H1 (cell line): ENCODE measurements around the gene CYTH1. TPM values are rescaled to one million over a fixed set of nuclear protein-coding genes. Genes with fewer than 3 reads are reported as not detected.

Source experiments
- CTCF ChIA-PET: fragments of 300-600 bp; sonication (Branson Sonifier 250); formaldehyde crosslinking; loops from one replicate; lab custom pipeline; 2021; ENCODE audit not compliant: partially characterized antibody; lab: Charles Lee
- POLR2A ChIA-PET: fragments of 300-600 bp; sonication (Branson Sonifier 250); formaldehyde crosslinking; loops from one replicate; lab custom pipeline; 2021; ENCODE audit warnings: inconsistent platforms; ENCODE audit not compliant: partially characterized antibody; lab: Charles Lee
- DNase-seq, 2 experiments: peaks; one replicate each; pipeline versions ENCODE4 v3.0.0 to v3.0.0-alpha.2; 2010 to 2022; ENCODE audit warnings: low spot score in 2 of 2, low read depth in 1 of 2, mixed read lengths in 1 of 2
- FAIRE-seq: peaks from 2 replicates; lab custom pipeline; 2011; peaks lifted over from hg19 to GRCh38; lab: Jason Lieb, UNC
- H2AFZ ChIP-seq: 2 replicates; pipeline ENCODE4 v1.8.1; 2012; ENCODE audit warnings: low read length, inconsistent platforms
- H2AK5ac ChIP-seq: 2 replicates; pipeline ENCODE4 v1.6.1; 2013; ENCODE audit warnings: low read depth, low read length
- H2BK120ac ChIP-seq: replicated peaks from 2 replicates; pipeline ENCODE3; 2013; ENCODE audit warnings: low read depth, low read length, inconsistent platforms
- H2BK12ac ChIP-seq: 2 replicates; pipeline ENCODE4 v1.6.1; 2013; ENCODE audit warnings: low read depth, low read length
- H2BK15ac ChIP-seq: 2 replicates; pipeline ENCODE4 v1.6.1; 2013; ENCODE audit warnings: low read length
- H2BK20ac ChIP-seq: 2 replicates; pipeline ENCODE4 v1.6.1; 2013; ENCODE audit warnings: low read length
- H2BK5ac ChIP-seq: 2 replicates; pipeline ENCODE4 v1.6.1; 2013; ENCODE audit warnings: low read depth, low read length
- H3K14ac ChIP-seq: 2 replicates; pipeline ENCODE4 v1.6.1; 2013; ENCODE audit warnings: inconsistent platforms; ENCODE audit not compliant: insufficient read length
- H3K18ac ChIP-seq: 2 replicates; pipeline ENCODE4 v1.6.1; 2013; ENCODE audit warnings: low read length; ENCODE audit errors: extremely low read depth
- H3K23ac ChIP-seq: 2 replicates; pipeline ENCODE4 v1.6.1; 2013; ENCODE audit warnings: inconsistent platforms; ENCODE audit not compliant: insufficient read length
- H3K23me2 ChIP-seq: 2 replicates; pipeline ENCODE4 v1.6.1; 2013; ENCODE audit warnings: low read depth, low read length
- H3K27ac ChIP-seq: 2 replicates; pipeline ENCODE4 v1.6.1; 2011; ENCODE audit warnings: low read depth, low read length, inconsistent platforms
- H3K27me3 ChIP-seq, 4 experiments: replicated peaks in 1 of 4; 1 replicate in 1 of 4; 2 replicates in 3 of 4; pipeline versions ENCODE4 v1.6.1 to v1.8.1; 2011 to 2013; ENCODE audit warnings: low read length in 3 of 4, mild to moderate bottlenecking in 3 of 4, inconsistent platforms in 2 of 4, mixed read lengths in 2 of 4, moderate library complexity in 1 of 4; ENCODE audit not compliant: control insufficient read depth in 3 of 4, insufficient read depth in 3 of 4; ENCODE audit errors: extremely low read depth in 1 of 4
- H3K36me3 ChIP-seq, 4 experiments: 2 replicates each; pipeline versions ENCODE4 v1.6.1 to v1.8.1; 2011 to 2013; ENCODE audit warnings: mild to moderate bottlenecking in 4 of 4, low read length in 3 of 4, moderate library complexity in 2 of 4, control low read depth in 1 of 4, inconsistent platforms in 1 of 4; ENCODE audit not compliant: insufficient read depth in 4 of 4, control insufficient read depth in 2 of 4
- H3K4ac ChIP-seq: replicated peaks from 2 replicates; pipeline ENCODE3; 2013; ENCODE audit warnings: low read length, low read depth, mixed read lengths, inconsistent platforms; ENCODE audit not compliant: insufficient read length
- H3K4me1 ChIP-seq, 4 experiments: replicated peaks in 1 of 4; 1 replicate in 1 of 4; 2 replicates in 3 of 4; pipeline versions ENCODE4 v1.6.1 to v1.8.1; 2011 to 2013; ENCODE audit warnings: low read length in 3 of 4, inconsistent platforms in 2 of 4, mixed read lengths in 1 of 4; ENCODE audit not compliant: insufficient read depth in 4 of 4, control insufficient read depth in 3 of 4
- H3K4me2 ChIP-seq, 2 experiments: 2 replicates each; pipeline versions ENCODE4 v1.6.1 to v1.8.1; 2011 to 2013; ENCODE audit warnings: low read depth in 2 of 2, low read length in 2 of 2, control low read depth in 1 of 2, inconsistent platforms in 1 of 2, mild to moderate bottlenecking in 1 of 2; ENCODE audit not compliant: insufficient read depth in 1 of 2
- H3K4me3 ChIP-seq, 4 experiments: fragments of 200-600, 300-600 bp in 1 of 4; sonication (generic), shearing (Covaris generic), sonication (Bioruptor Twin) in 1 of 4; 2 replicates each; pipeline versions ENCODE4 v1.5.1 to v1.8.1; 2011 to 2016; ENCODE audit warnings: low read length in 4 of 4, low read depth in 3 of 4, control low read depth in 2 of 4, inconsistent platforms in 2 of 4, mild to moderate bottlenecking in 2 of 4, mixed read lengths in 1 of 4, moderate library complexity in 1 of 4; ENCODE audit not compliant: insufficient read depth in 2 of 4; ENCODE audit errors: extremely low read depth in 1 of 4
- H3K56ac ChIP-seq: replicated peaks from 2 replicates; pipeline ENCODE3; 2013; ENCODE audit warnings: low read depth, mild to moderate bottlenecking, mixed read lengths, low read length, inconsistent platforms; ENCODE audit not compliant: insufficient read length
- H3K79me1 ChIP-seq: 2 replicates; pipeline ENCODE4 v1.6.1; 2013; ENCODE audit warnings: low read depth, low read length, control low read depth
- H3K79me2 ChIP-seq, 2 experiments: 2 replicates each; pipeline versions ENCODE4 v1.6.1 to v1.8.1; 2012 to 2013; ENCODE audit warnings: low read length in 2 of 2, mild to moderate bottlenecking in 2 of 2, inconsistent platforms in 1 of 2; ENCODE audit not compliant: insufficient read depth in 2 of 2, control insufficient read depth in 1 of 2
- H3K9ac ChIP-seq, 4 experiments: replicated peaks in 1 of 4; 1 replicate in 1 of 4; 2 replicates in 3 of 4; pipeline versions ENCODE4 v1.6.1 to v1.8.1; 2011 to 2013; ENCODE audit warnings: low read depth in 3 of 4, low read length in 3 of 4, control low read depth in 2 of 4, mild to moderate bottlenecking in 2 of 4, moderate library complexity in 2 of 4, inconsistent platforms in 1 of 4; ENCODE audit errors: extremely low read depth in 1 of 4
- H3K9me3 ChIP-seq, 2 experiments: 2 replicates each; pipeline versions ENCODE4 v1.6.1 to v1.8.1; 2012 to 2013; ENCODE audit warnings: mild to moderate bottlenecking in 2 of 2, moderate library complexity in 2 of 2, control low read depth in 1 of 2, inconsistent platforms in 1 of 2, low read depth in 1 of 2, low read length in 1 of 2, mixed read lengths in 1 of 2; ENCODE audit not compliant: insufficient read depth in 2 of 2
- H4K20me1 ChIP-seq, 2 experiments: replicated peaks in 1 of 2; 2 replicates each; pipeline versions ENCODE3 to v1.8.1; 2011 to 2013; ENCODE audit warnings: inconsistent platforms in 2 of 2, low read length in 2 of 2, mild to moderate bottlenecking in 1 of 2; ENCODE audit not compliant: insufficient read depth in 2 of 2, control insufficient read depth in 1 of 2
- H4K5ac ChIP-seq: 2 replicates; pipeline ENCODE4 v1.6.1; 2013; ENCODE audit warnings: low read length, low read depth, mixed read lengths, inconsistent platforms; ENCODE audit not compliant: insufficient read length
- H4K8ac ChIP-seq: 2 replicates; pipeline ENCODE4 v1.8.0; 2013; ENCODE audit warnings: mild to moderate bottlenecking, moderate library complexity, low read length, inconsistent platforms; ENCODE audit not compliant: insufficient read depth; ENCODE audit errors: extremely low read depth
- H4K91ac ChIP-seq: replicated peaks from 2 replicates; pipeline ENCODE3; 2013; ENCODE audit warnings: low read length, mixed read lengths, inconsistent platforms; ENCODE audit not compliant: insufficient read length
- ASH2L ChIP-seq: fragments of 200-600, 300-600 bp; sonication (generic); IDR thresholded peaks from one replicate; pipeline ENCODE4 v1.7.1; 2017; ENCODE audit warnings: low read length
- ATF2 ChIP-seq: IDR thresholded peaks from 2 replicates; pipeline ENCODE4 v1.6.1; 2012; ENCODE audit warnings: low read length, inconsistent platforms
- ATF3 ChIP-seq: IDR thresholded peaks from 2 replicates; pipeline ENCODE4 v1.6.1; 2011; ENCODE audit warnings: low read depth, mild to moderate bottlenecking, low read length; ENCODE audit not compliant: insufficient read depth
- BCL11A ChIP-seq, 2 experiments: IDR thresholded peaks; one replicate each; pipeline ENCODE4 v1.6.1; 2011; ENCODE audit warnings: low read depth in 2 of 2, low read length in 2 of 2, mild to moderate bottlenecking in 2 of 2
- E2F6 ChIP-seq: IDR thresholded peaks from 2 replicates; pipeline ENCODE4 v1.6.1; 2012; ENCODE audit warnings: inconsistent platforms
- HDAC6 ChIP-seq: IDR thresholded peaks from one replicate; pipeline ENCODE4 v1.7.1; 2012; ENCODE audit warnings: low read depth, mild to moderate bottlenecking, inconsistent platforms, low read length, moderate library complexity
- MAFK ChIP-seq: IDR thresholded peaks from 2 replicates; pipeline ENCODE4 v1.6.1; 2012; ENCODE audit warnings: low read depth, mild to moderate bottlenecking, improper control_type of control experiment, low read length
- NRF1 ChIP-seq: IDR thresholded peaks from 2 replicates; pipeline ENCODE4 v1.6.1; 2011; ENCODE audit warnings: mild to moderate bottlenecking, low read depth, low read length, improper control_type of control experiment
- RAD21 ChIP-seq, 2 experiments: IDR thresholded peaks in 1 of 2; conservative IDR thresholded peaks in 1 of 2; 2 replicates each; pipeline ENCODE4 v1.6.1; 2011; ENCODE audit warnings: low read depth in 2 of 2, low read length in 2 of 2, improper control_type of control experiment in 1 of 2, inconsistent platforms in 1 of 2, mild to moderate bottlenecking in 1 of 2, moderate library complexity in 1 of 2
- SP2 ChIP-seq: IDR thresholded peaks from 2 replicates; pipeline ENCODE4 v1.6.1; 2012; ENCODE audit warnings: mild to moderate bottlenecking, low read length, inconsistent platforms
- TCF12 ChIP-seq: IDR thresholded peaks from 2 replicates; pipeline ENCODE4 v1.6.1; 2011; ENCODE audit warnings: low read depth, mild to moderate bottlenecking, low read length
- whole genome bisulfite sequencing, 2 experiments: shearing (Covaris generic) in 1 of 2; methylation state at CpG; one replicate each; pipeline versions ENCODE4 v1.1.6 to v1.1.7; 2013 to 2015; ENCODE audit warnings: low lambda C conversion rate in 2 of 2, mixed read lengths in 2 of 2, inconsistent platforms in 1 of 2, low coverage in 1 of 2, missing lambda C conversion rate in 1 of 2; ENCODE audit not compliant: insufficient replicate concordance in 2 of 2, insufficient coverage in 1 of 2, insufficient read length in 1 of 2; ENCODE audit errors: extremely low coverage in 1 of 2, missing lambda C conversion rate in 1 of 2; 5-methylcytosine and 5-hydroxymethylcytosine counted together
- polyA plus RNA-seq, 7 experiments: library from polyadenylated mRNA; depleted of rRNA in 3 of 7; stranded (reverse) in 5 of 7; unstranded in 2 of 7; fragments of >200 nt in 5 of 7; fragments of 200-250 nt in 2 of 7; gene quantifications; 1 replicate in 5 of 7; 2 replicates in 1 of 7; 4 replicates in 1 of 7; pipeline versions ENCODE4 v1.2.1 to v1.2.3, GENCODE V29; 2011 to 2013; ENCODE audit warnings: missing spikeins in 2 of 7, mixed read lengths in 2 of 7
- total RNA-seq: library from RNA; stranded (reverse); fragmentation: NEBNext Ultra II Directional; extraction: Animal tissue kit (Norgen Biotek cat#: 25700); gene quantifications from 2 replicates; pipeline ENCODE4 v1.2.1, GENCODE V29; 2021

CYTH1 gene
- total and polyA plus RNA-seq, 2 of the 8 experiments (the other 6 are each of a cell fraction or from before 2014, with no cell fraction given), result 12.8 to 14.8 TPM

- Histone ChIP-seq H3K23me2 (no peaks in the 10 kb centered on the region), H4K20me1 (peaks cover 10 to 18% of the 10 kb centered on the region in 2 experiments), H3K14ac (no peak overlapping the region), H3K9me3 (no peaks in the 10 kb centered on the region), H3K79me1 (peaks cover 1% of the 10 kb centered on the region), H4K8ac (no peak overlapping the region), H3K4me2 (no peak overlapping the region), H4K5ac (no peak overlapping the region), H3K4me3 (no peak overlapping the region), H3K36me3 (peaks cover 47 to 76% (median 75%) of the 10 kb centered on the region in 4 experiments), H2BK15ac (no peak overlapping the region), H3K79me2 (peaks cover 0 to 6% of the 10 kb centered on the region in 2 experiments; a peak in 1 of 4 replicates), H2BK20ac (no peak overlapping the region), H2AK5ac (no peak overlapping the region), H3K9ac (no peak overlapping the region), H3K4me1 (no peaks in the 10 kb centered on the region), H3K27me3 (no peaks in the 10 kb centered on the region), H2BK120ac (no peak overlapping the region), H3K18ac (no peak overlapping the region), H3K23ac (no peak overlapping the region), H2AFZ (no peak overlapping the region), H3K27ac (no peak overlapping the region), H3K56ac (no peak overlapping the region), H2BK12ac (no peak overlapping the region), H3K4ac (no peak overlapping the region), H4K91ac (no peak overlapping the region), H2BK5ac (no peak overlapping the region)
- FAIRE-seq (no peak), DNase-seq (no peak)
- 96% methylated on average over 6 of the region's 6 CpGs; no CpG with 5 or more reads in 1 of the 2 experiments for WGBS, 2 experiments
- CTCF ChIA-PET, result interaction anchor here (0.6 to 2.0 kb wide), 5 partner anchors 9 to 322 kb away, joined by 3 to 5 read pairs (median 4); no protein-coding TSS in a partner anchor
- POLR2A ChIA-PET, result interaction anchor here (2.1 to 3.2 kb wide), 2 partner anchors 15 to 20 kb away, joined by 5 to 12 read pairs; no protein-coding TSS in a partner anchor
- TF ChIP-seq MAFK (no peak), RAD21 (IDR thresholded peaks at IDR 0.05 in 1 of 2, conservative IDR thresholded peaks at IDR 0.05 in 1 of 2; ENCODE audit: low read depth in 2 of 2, low read length in 2 of 2) (no peak), HDAC6 (no peak), NRF1 (no peak), TCF12 (no peak), E2F6 (no peak), ATF3 (no peak), ATF2 (no peak), SP2 (no peak), ASH2L (no peak), BCL11A (IDR thresholded peaks at IDR 0.05; ENCODE audit: low read depth in 2 of 2, low read length in 2 of 2) (no peak)
Measured at GRCh38 chr17:78818932-78819331, 36.9 kb upstream of the CYTH1 start.
